ENCODE data around the gene ENPP3.

Gene ENPP3

DNA sequence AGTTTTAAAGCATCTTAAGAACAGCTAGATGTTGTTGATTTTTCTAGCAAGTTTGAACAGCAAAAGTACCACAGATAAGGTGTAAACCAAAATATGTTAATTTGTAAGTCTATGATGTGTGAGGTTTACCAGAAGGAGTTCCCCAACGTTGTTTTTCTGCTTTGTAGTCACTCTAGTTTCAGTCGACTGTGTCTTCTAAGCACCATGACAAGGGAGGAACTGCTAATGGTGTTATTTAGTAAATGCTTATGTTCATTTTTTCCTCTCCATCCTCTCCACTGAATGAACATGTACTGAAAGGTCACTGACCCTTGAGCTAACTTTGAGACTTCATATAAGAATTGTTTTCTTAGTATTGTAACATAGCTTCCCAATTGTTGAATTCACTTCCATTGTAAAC is 3.0 kb downstream of the ENPP3 start:
- TF ChIP-seq, protein P1, sequence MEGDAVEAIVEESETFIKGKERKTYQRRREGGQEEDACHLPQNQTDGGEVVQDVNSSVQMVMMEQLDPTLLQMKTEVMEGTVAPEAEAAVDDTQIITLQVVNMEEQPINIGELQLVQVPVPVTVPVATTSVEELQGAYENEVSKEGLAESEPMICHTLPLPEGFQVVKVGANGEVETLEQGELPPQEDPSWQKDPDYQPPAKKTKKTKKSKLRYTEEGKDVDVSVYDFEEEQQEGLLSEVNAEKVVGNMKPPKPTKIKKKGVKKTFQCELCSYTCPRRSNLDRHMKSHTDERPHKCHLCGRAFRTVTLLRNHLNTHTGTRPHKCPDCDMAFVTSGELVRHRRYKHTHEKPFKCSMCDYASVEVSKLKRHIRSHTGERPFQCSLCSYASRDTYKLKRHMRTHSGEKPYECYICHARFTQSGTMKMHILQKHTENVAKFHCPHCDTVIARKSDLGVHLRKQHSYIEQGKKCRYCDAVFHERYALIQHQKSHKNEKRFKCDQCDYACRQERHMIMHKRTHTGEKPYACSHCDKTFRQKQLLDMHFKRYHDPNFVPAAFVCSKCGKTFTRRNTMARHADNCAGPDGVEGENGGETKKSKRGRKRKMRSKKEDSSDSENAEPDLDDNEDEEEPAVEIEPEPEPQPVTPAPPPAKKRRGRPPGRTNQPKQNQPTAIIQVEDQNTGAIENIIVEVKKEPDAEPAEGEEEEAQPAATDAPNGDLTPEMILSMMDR (IDR thresholded peaks at IDR 0.05; ENCODE audit: low read depth, low read length): no peak
- H3K4me1 ChIP-seq: no peaks in the 10 kb centered on the region; the same call in none of the 2 replicates
- no peaks in the 10 kb centered on the region for H3K27me3 ChIP-seq
- no peaks in the 10 kb centered on the region for H3K36me3 ChIP-seq
- DNase-seq: no peak
- H3K9me3 ChIP-seq: no peaks in the 10 kb centered on the region
- H3K4me3 ChIP-seq (ENCODE audit: low read depth, low read length): no peak overlapping the region

DNA sequence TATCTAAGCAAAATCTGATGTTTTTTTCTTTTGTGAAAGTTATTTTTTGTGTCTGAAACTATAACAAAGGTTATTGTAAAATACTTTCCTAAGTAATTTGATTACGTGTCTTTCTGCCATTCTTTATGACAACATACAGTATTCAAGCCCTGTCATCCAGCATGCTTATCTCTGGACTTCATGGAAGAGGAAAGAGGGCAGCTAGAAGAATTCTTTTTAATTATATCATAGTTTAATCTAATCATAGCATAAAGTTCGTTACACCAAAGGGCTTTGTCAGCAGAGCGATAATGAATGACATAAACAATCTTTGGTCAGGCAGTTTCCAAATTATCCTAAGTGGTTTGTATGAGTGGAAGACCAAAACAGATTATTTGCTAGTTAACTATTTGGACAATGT is 3.5 kb downstream of the ENPP3 start:
- TF ChIP-seq, protein P1 (IDR thresholded peaks at IDR 0.05; ENCODE audit: low read depth, low read length): no peak
- DNase-seq: no peak
- Histone ChIP-seq H3K9me3 (no peaks in the 10 kb centered on the region), H3K4me1 (no peaks in the 10 kb centered on the region; the same call in none of the 2 replicates), H3K27me3 (no peaks in the 10 kb centered on the region), H3K36me3 (no peaks in the 10 kb centered on the region), H3K4me3 (ENCODE audit: low read depth, low read length) (no peak overlapping the region)

DNA sequence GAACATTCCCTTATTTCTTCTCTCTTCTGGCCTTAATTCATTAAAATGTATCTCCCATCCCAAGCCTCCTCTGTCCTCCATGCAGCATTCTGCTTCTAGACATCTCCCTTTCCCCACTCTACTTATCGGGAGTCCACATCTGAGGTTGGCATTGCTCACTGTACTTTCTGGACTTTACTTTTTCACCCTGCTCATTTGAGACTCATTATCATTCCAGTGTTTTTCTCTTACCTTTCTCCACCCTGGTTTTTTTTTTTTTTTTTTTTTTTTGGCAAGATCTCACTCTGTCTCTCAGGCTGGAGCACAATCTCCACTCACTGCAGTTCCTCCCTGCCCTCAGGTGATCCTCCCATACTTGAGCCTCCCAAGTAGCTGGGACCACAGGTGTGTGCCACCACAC is 4.5 kb downstream of the ENPP3 start:
- TF ChIP-seq, protein P1 (IDR thresholded peaks at IDR 0.05; ENCODE audit: low read depth, low read length): no peak
- Histone ChIP-seq H3K9me3 (no peaks in the 10 kb centered on the region), H3K4me1 (no peaks in the 10 kb centered on the region; the same call in none of the 2 replicates), H3K36me3 (no peaks in the 10 kb centered on the region), H3K4me3 (ENCODE audit: low read depth, low read length) (no peak overlapping the region), H3K27me3 (no peaks in the 10 kb centered on the region)
- DNase-seq: no peak

DNA sequence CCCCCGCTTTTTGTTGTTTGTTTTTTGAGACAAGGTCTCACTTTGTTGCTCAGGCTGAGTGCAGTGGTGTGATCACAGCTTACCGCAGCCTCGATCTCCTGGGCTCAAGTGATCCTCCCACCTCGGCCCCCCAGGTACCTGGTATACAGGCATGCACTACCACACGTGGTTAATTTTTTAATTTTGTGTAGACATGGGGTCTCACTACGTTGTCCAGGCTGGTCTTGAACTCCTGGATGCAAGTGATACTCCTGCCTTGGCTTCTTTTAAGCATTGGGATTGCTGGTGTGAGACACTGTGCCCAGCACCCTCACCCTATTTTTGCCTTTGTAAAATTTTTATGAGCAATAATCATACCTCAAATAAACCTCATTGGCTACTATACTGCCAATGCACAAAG is 5.5 kb downstream of the ENPP3 start:
- no peak for DNase-seq
- Histone ChIP-seq H3K4me3 (ENCODE audit: low read depth, low read length) (no peak overlapping the region), H3K4me1 (no peaks in the 10 kb centered on the region; the same call in none of the 2 replicates), H3K27me3 (no peaks in the 10 kb centered on the region), H3K9me3 (no peaks in the 10 kb centered on the region), H3K36me3 (no peaks in the 10 kb centered on the region)
- TF ChIP-seq, protein P1 (IDR thresholded peaks at IDR 0.05; ENCODE audit: low read depth, low read length): no peak

DNA sequence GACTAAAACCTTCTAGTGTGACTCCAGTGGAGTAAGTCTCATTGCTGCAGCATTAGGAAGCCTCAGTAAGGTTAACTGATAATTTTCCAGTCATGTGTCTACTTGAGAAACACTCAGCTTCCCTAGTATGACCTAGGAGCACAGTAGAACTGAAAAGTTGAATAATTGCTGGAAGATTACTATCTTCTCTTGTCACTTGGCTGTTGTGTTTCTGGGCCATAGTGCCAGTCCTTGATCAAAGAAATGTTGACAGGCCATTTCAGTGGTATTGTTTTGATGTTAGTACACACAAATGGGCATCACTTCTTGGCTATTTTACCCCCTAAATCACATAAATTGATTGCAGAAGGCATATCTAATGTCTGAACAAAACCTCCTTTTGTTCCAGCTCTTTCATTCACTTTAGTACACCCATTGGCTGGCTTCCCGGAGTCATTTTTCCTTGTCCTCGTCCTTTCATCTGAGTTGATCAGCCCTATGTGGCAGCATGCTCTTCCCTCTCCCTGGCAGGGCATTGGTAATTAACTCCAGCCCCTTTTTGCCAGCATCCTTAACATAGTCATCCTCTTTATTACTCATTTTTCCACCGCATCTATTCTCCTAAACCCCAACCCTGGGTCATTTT is 6.0 kb downstream of the ENPP3 start:
- H3K27me3 ChIP-seq: no peaks in the 10 kb centered on the region
- H3K36me3 ChIP-seq: no peaks in the 10 kb centered on the region
- H3K9me3 ChIP-seq: no peaks in the 10 kb centered on the region
- no peak for DNase-seq
- H3K4me3 ChIP-seq (ENCODE audit: low read depth, low read length): no peak overlapping the region
- no peaks in the 10 kb centered on the region; the same call in none of the 2 replicates for H3K4me1 ChIP-seq
- TF ChIP-seq, protein P1 (IDR thresholded peaks at IDR 0.05; ENCODE audit: low read depth, low read length): no peak

DNA sequence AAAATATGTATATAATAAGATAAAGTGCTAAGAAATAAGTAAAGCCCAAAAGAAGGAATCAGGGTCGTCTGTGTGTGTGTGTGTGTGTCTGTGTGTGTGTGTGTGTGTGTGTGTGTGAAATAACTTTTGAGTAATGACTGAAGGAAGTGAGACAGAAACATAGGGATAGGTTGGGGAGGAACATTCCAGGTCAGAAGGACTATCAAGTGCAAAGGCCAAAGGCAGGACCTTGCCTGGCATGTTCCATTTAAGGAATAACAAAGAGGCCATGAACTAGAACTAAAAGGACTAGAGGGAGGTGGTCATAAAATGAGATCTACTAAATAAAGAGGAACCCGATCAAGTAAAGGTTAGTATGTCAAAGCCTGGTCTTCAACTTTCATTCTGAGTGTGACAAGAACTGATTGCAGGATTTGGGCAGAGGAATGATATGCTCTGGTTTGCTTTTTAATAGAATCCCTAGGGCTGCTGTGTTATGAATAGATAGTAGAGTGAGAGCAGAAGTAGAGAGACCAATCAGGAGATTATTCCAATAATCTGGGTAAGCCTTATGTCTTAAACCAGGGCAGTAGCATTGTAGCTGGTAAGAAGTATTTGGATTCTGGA is 6.9 kb downstream of the ENPP3 start:
- Histone ChIP-seq H3K27me3 (no peaks in the 10 kb centered on the region), H3K4me3 (ENCODE audit: low read depth, low read length) (no peak overlapping the region), H3K36me3 (no peaks in the 10 kb centered on the region), H3K9me3 (no peaks in the 10 kb centered on the region), H3K4me1 (no peaks in the 10 kb centered on the region; the same call in none of the 2 replicates)
- TF ChIP-seq, protein P1 (IDR thresholded peaks at IDR 0.05; ENCODE audit: low read depth, low read length): no peak
- DNase-seq: no peak
